T47D (cell line): ENCODE measurements around the gene IGF1R.

ENCODE experiments used
- DNase-seq, 2 experiments: peaks; one replicate each; pipeline versions ENCODE4 v3.0.0 to v3.0.0-alpha.2; 2011 to 2012; ENCODE audit warnings: low read depth in 1 of 2, low spot score in 1 of 2
- JUND ChIP-seq: IDR thresholded peaks from 2 replicates; pipeline ENCODE4 v1.6.1; 2012; ENCODE audit warnings: low read depth
- in situ Hi-C: cut with HindIII; loops from 2 replicates; pipeline ENCODE4 v1.10.0; 2016; ENCODE audit warnings: low sequenced_read_pairs, low pct_unique_long_range_greater_than_20kb

Gene IGF1R

DNA sequence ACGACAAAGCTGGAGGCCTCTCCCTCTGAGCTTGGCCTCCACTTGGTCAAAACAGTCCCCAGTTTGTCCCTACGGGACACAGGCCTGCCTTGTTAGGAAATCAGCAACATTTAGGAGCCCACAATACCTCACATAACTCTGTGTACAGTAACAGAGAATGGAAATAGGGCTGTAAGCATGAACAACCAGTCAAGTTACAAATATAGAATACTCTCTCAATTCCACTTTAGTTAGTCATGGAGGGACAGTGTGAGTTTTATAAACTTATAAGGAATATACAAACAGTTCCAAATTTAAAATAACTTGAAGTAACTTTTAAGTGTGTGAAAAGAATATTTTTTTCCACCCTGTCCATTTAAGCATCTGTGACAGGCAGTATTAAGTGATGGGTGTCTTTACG, 229.8 kb downstream of the IGF1R start:
- no peak for DNase-seq
- in situ Hi-C loops = no loop called here
- TF ChIP-seq JUND = no peak

- TF ChIP-seq JUND = no peak
- DNase-seq = no peak
- in situ Hi-C loops = no loop called here
Observed at GRCh38 chr15:98878862-98879261, 230.5 kb downstream of the IGF1R start.

DNA sequence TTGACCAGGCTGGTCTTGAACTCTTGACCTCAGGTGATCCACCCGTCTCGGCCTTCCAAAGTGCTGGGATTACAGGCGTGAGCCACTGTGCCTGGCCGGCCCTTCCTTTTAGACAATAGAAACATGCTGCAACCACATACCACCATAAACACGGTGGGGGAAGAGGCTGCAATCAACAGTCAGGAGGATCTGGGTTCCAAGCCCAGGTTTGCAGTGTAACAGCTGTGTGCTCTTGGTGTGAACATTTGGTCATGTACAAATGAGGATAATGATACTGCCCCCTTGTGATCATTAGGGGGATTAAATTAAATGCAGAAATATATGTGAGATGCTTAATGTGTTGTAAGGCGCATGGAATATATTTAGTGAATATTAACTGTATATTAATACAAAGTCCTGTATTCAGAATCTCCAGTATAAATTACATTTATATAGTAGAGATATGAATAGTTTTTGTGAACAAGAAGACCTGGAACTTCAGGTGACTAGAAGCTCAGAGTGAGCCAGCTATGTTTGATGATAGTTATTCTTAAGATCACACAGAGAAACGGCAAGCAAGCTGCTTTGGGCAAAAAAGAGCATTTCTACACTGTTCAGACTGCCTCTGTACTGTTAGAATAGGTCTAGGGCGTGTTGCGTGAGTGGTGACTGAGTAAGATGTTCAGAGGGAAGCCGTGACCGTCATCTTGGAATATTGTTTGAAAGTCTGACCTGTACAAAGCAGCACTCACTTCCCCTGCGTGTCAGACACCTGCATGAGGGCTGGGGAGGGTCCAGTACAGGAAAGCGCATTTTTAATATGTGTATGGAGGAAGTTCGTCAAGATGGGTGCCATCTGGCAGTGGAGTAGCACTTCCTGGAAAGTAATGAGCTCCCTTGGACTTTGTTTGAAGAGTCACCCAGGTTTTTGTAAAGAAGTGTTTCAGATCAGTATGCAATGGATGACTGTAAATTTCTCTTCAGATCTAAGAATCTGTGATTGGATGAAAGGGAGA, 233.5 kb downstream of the IGF1R start:
- in situ Hi-C loops = no loop called here
- DNase-seq = peak in 1 of 2 experiments; percentile 77
- TF ChIP-seq JUND = no peak

- TF ChIP-seq JUND = no peak
- in situ Hi-C loops = no loop called here
- no peak for DNase-seq
Observed at GRCh38 chr15:98883478-98883877, 235.1 kb downstream of the IGF1R start.

- TF ChIP-seq JUND = no peak
- in situ Hi-C loops = no loop called here
- peak in 1 of 2 experiments; percentile 36 for DNase-seq
Observed at GRCh38 chr15:98884894-98885293, 236.6 kb downstream of the IGF1R start.

DNA sequence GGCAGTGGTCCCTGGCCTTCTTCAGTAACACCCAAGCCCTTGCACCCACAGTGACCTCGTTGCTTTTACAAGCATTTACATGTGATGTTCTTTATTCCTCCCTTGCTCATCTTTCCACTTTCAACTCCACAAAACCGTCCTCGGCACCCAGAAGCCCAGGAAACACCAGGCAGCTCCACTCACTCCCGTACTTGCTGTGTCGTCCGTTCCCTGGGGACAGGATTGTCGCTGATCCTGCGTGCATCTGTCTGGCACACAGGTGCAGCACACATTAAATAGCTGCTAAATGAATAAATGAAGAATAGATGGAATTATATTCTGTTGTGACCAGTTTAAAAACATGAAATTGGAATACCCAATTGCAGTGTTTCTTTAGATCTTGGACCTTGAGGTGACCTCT, 239.6 kb downstream of the IGF1R start:
- TF ChIP-seq JUND = no peak
- no peak for DNase-seq
- in situ Hi-C loops = no loop called here

DNA sequence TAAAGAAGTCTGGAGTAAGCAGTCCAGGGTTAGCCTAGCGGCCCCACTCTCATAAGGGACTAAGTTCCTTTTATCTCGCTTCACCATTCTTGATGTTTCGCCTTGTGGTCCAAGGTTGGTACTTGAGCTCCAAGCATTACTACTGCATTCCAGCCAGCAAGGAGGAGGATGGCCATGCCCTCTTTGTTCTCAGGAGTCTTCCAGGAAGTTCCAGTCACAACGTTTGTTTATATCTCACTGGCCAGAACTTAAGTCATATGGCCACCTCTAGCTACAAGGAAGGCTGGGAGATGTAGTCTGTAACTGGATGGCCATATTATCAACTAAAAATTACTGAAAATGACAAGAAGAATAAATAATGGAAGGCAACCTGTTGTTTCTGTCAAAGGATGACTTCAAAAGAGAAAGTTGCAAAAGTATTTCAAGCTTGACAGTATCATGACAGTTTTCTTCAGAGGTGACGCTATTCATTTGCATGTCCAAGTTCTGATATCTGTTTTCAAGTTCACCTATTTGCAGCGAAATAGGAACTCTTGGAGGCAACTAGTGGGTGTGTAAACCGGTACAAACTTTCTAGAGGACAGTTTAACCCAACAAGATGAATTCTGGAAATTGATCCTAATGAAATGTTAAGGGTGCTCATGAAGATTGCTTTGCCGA, 240.6 kb downstream of the IGF1R start:
- peak in 1 of 2 experiments; percentile 65 for DNase-seq
- in situ Hi-C loops = no loop called here
- no peak for TF ChIP-seq JUND

- no peak for TF ChIP-seq JUND
- in situ Hi-C loops = no loop called here
- no peak for DNase-seq
Observed at GRCh38 chr15:98889930-98890695, 241.8 kb downstream of the IGF1R start.

GRCh38 chr15:98891301-98891700, 243.0 kb downstream of the IGF1R start:
- in situ Hi-C loops = no loop called here
- no peak for TF ChIP-seq JUND
- DNase-seq = no peak

DNA sequence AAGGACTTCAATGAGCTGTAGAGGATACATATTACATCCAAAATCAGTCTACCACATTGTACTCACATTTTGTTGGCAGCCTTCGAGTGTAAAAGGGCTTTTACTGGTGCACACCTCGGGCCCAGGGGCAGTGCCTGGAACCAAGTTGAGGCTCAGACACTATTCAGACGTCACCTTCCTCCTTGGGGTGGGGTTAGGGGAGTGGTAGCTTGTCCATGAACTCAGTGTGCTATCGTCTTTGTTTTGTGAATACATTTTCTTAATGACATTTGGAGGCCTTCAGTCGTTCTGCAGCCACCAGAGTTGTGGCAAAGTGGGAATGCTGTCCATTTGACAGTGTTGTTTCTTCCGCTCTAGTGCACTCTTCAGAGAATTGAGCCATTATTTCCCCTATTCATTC, 245.1 kb downstream of the IGF1R start:
- no peak for DNase-seq
- in situ Hi-C loops = no loop called here
- TF ChIP-seq JUND = no peak

DNA sequence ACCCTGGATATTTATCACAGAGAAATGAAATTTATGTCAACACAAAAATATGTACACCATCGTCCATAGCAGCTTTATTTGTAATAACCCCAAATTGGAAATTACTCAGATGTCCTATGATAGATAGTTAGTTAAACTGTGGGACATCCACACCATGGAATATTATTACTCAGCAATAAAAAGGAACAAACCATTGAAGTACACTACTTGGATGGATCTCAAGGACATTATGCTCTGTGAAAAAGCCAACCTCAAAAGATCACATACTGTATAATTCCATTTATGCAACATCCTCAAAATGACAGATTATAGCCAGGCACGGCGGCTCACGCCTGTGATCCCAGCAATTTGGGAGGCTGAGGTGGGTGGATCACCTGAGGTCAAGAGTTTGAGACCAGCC, 246.0 kb downstream of the IGF1R start:
- DNase-seq = no peak
- in situ Hi-C loops = no loop called here

DNA sequence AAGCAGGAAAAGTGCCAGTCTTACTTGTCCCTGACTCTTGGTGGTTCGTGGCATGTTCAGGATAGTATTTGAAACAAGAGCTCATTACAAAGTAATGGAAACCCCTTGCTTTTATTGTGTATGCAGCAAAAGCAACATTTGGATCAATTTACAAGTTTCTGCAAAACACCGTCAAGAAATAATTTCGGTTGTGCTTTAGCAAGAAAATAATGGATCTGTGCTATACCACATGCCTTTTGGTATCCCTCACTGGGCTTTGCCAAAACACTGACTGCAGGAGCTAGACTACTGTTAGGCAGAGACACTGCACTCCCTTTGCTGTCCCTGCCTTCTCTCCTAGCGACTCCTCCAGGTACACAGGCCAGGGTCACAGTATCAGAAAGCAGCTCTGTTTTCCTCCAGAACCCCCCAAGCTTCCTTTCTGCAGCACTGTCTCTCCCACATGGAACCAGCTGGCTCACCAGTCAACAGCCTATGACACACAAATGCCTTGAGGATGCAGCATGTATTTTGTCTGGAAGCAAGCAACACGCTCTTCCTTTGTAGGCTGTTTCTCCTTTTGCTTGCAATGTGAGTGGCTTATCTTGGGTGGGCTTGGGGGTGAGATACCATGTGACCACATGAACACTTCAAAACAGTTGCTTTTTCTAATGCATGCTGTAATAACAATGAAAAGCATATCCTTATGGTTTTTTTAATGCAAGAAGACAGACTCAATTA, 247.8 kb downstream of the IGF1R start:
- TF ChIP-seq JUND = no peak
- in situ Hi-C loops = no loop called here
- DNase-seq = no peak

More for the DNA sequence above, 246.0 kb downstream of the IGF1R start:
- no peak for TF ChIP-seq JUND
